Vagina (tissue), 2 donors: ENCODE measurements around the gene KMT2B. TPM values are rescaled to one million over a fixed set of nuclear protein-coding genes. Genes with fewer than 3 reads are reported as not detected.

ENCODE experiments used
- DNase-seq, 2 donors: peaks; one replicate each; pipeline ENCODE4 v3.0.0-alpha.2; 2017; ENCODE audit errors: extremely low spot score in 2 of 2
- H3K27ac ChIP-seq: fragments of 200-600 bp; sonication (generic); one replicate; pipeline ENCODE4 v1.5.1; 2019
- H3K27me3 ChIP-seq: fragments of 200-600 bp; sonication (generic); one replicate; pipeline ENCODE4 v1.5.1; 2019
- H3K36me3 ChIP-seq, 2 donors: fragments of 200-600 bp; sonication (generic); one replicate each; pipeline ENCODE4 v1.5.1; 2017 to 2019
- H3K4me1 ChIP-seq: fragments of 200-600 bp; sonication (generic); one replicate; pipeline ENCODE4 v1.5.1; 2019
- H3K4me3 ChIP-seq, 2 donors: fragments of 200-600 bp; sonication (generic); 1 replicate in 1 of 2; 2 replicates in 1 of 2; pipeline ENCODE4 v1.5.1; 2016 to 2019
- H3K9me3 ChIP-seq: fragments of 200-600 bp; sonication (generic); one replicate; pipeline ENCODE4 v1.5.1; 2019
- CTCF ChIP-seq, 3 experiments: fragments of 450-650 bp in 2 of 3; fragments of 200-600 bp in 1 of 3; sonication (generic) in 1 of 3; IDR thresholded peaks; one replicate each; pipeline ENCODE4 v1.5.1; 2017 to 2019; ENCODE audit warnings: antibody characterized with exemption in 3 of 3, mild to moderate bottlenecking in 2 of 3, moderate library complexity in 2 of 3
- POLR2A ChIP-seq, 2 donors: fragments of 450-650 bp; IDR thresholded peaks; one replicate each; pipeline ENCODE4 v1.6.1; 2017; ENCODE audit warnings: antibody characterized with exemption in 2 of 2, mild to moderate bottlenecking in 2 of 2, moderate library complexity in 2 of 2
- POLR2AphosphoS5 ChIP-seq, 2 donors: sonication (generic); formaldehyde crosslinking; IDR thresholded peaks; one replicate each; pipeline ENCODE4 v1.9.0; 2017; ENCODE audit warnings: antibody characterized with exemption in 2 of 2, mild to moderate bottlenecking in 2 of 2, low read depth in 1 of 2; ENCODE audit not compliant: insufficient read depth in 1 of 2
- intact Hi-C: fragments of 100-400 bp; cut with DNase I; formaldehyde crosslinking; loops from one replicate; pipeline ENCODE4 v1.15.1; 2023
- total RNA-seq: library from RNA; depleted of rRNA; stranded (reverse); fragments of >200 nt; gene quantifications from one replicate; pipeline ENCODE4 v1.2.3, GENCODE V29; 2016

Gene KMT2B
- total RNA-seq, 1 donor from 2014 or later, result 16.0 TPM

GRCh38 chr19:35702223-35703012, 15.4 kb upstream of the KMT2B start:
- Histone ChIP-seq H3K27ac (no peak overlapping the region), H3K36me3 (no peaks in the 10 kb centered on the region), H3K4me1 (peaks cover 9% of the 10 kb centered on the region), H3K4me3 (peak overlapping the region; percentile 54 to 58), H3K9me3 (no peaks in the 10 kb centered on the region), H3K27me3 (no peaks in the 10 kb centered on the region)
- peak in 1 of 2 donors; percentile 21 for TF ChIP-seq POLR2A (IDR thresholded peaks at IDR 0.05)
- peak; percentile 74 to 89 for TF ChIP-seq POLR2AphosphoS5 (IDR thresholded peaks at IDR 0.05; ENCODE audit: insufficient read depth in 1 of 2, low read depth in 1 of 2)
- TF ChIP-seq CTCF (IDR thresholded peaks at IDR 0.05), result no peak
- peak in 1 of 2 donors; percentile 99 for DNase-seq
- intact Hi-C loops, result no loop called here

- Histone ChIP-seq H3K4me3 (no peak overlapping the region), H3K36me3 (no peaks in the 10 kb centered on the region), H3K9me3 (no peaks in the 10 kb centered on the region), H3K27me3 (no peaks in the 10 kb centered on the region), H3K4me1 (peaks cover 9% of the 10 kb centered on the region), H3K27ac (no peak overlapping the region)
- no peak for DNase-seq
- TF ChIP-seq POLR2A (IDR thresholded peaks at IDR 0.05) (no peak), POLR2AphosphoS5 (IDR thresholded peaks at IDR 0.05; ENCODE audit: insufficient read depth in 1 of 2, low read depth in 1 of 2) (no peak), CTCF (IDR thresholded peaks at IDR 0.05) (no peak)
- intact Hi-C loops, result no loop called here
These were observed 14.5 kb upstream of the KMT2B start for GRCh38 chr19:35703343-35703742.

GRCh38 chr19:35704218-35704617, 13.6 kb upstream of the KMT2B start, which contains the start of gene ZBTB32:
Gene ZBTB32, plus strand, starts transcription at chr19:35704558. Its CDS starts 10,069 bp downstream, at chr19:35714627.
- peaks cover 9% of the 10 kb centered on the region for H3K4me1 ChIP-seq
- H3K27me3 ChIP-seq, result no peaks in the 10 kb centered on the region
- intact Hi-C loops, result no loop called here

GRCh38 chr19:35708391-35708790, 9.4 kb upstream of the KMT2B start:
- Histone ChIP-seq H3K27ac (no peak overlapping the region), H3K36me3 (no peaks in the 10 kb centered on the region), H3K4me3 (no peak overlapping the region), H3K4me1 (no peaks in the 10 kb centered on the region), H3K27me3 (no peaks in the 10 kb centered on the region), H3K9me3 (no peaks in the 10 kb centered on the region)
- no peak for TF ChIP-seq POLR2AphosphoS5 (IDR thresholded peaks at IDR 0.05; ENCODE audit: insufficient read depth in 1 of 2, low read depth in 1 of 2)
- TF ChIP-seq POLR2A (IDR thresholded peaks at IDR 0.05), result no peak
- TF ChIP-seq CTCF (IDR thresholded peaks at IDR 0.05), result no peak
- intact Hi-C loops, result no loop called here
- DNase-seq, result no peak

More at GRCh38 chr19:35704218-35704617, 13.6 kb upstream of the KMT2B start, which contains the start of gene ZBTB32:
- Histone ChIP-seq H3K4me3 (no peak within 1 kb of the TSS), H3K27ac (no peak within 1 kb of the TSS), H3K36me3 (no peaks in the 10 kb centered on the region), H3K9me3 (no peaks in the 10 kb centered on the region)
- DNase-seq, result no peak
- TF ChIP-seq CTCF (IDR thresholded peaks at IDR 0.05) (no peak), POLR2AphosphoS5 (IDR thresholded peaks at IDR 0.05; ENCODE audit: insufficient read depth in 1 of 2, low read depth in 1 of 2) (no peak), POLR2A (IDR thresholded peaks at IDR 0.05) (no peak)
